DMS 273 (cell line): ENCODE results near the gene MIEF1.
"Not testable (repeated sequence)": the region's sequence is repeated elsewhere in the genome, so short reads cannot be mapped to it uniquely, and the experiment has no call there.

Experiments
- DNase-seq: peaks from one replicate; lab custom pipeline; 2025; ENCODE audit not compliant: unreplicated experiment; lab: John Stamatoyannopoulos, UW

MIEF1 gene

GRCh38 chr22:39489094-39490068 lies 12.7 kb upstream of the MIEF1 start:
- peak; percentile 23 for DNase-seq

- DNase-seq = peak; percentile 89
These were observed 11.8 kb upstream of the MIEF1 start for GRCh38 chr22:39490135-39490798.

- DNase-seq = no peak
These were observed 11.0 kb upstream of the MIEF1 start for GRCh38 chr22:39490966-39491680.

GRCh38 chr22:39491696-39492095 lies 10.4 kb upstream of the MIEF1 start:
- no peak for DNase-seq

GRCh38 chr22:39492186-39492585 lies 9.9 kb upstream of the MIEF1 start:
- DNase-seq = no peak

- no peak for DNase-seq
These were observed 8.3 kb upstream of the MIEF1 start for GRCh38 chr22:39493759-39494158.

- no peak for DNase-seq
These were observed 7.5 kb upstream of the MIEF1 start for GRCh38 chr22:39494471-39495120.

- DNase-seq = peak; percentile 79
These were observed 5.8 kb upstream of the MIEF1 start for GRCh38 chr22:39496131-39496838.

- no peak for DNase-seq
These were observed 4.7 kb upstream of the MIEF1 start for GRCh38 chr22:39497429-39497828.

- no peak for DNase-seq
These were observed 3.7 kb upstream of the MIEF1 start for GRCh38 chr22:39498368-39498767.

- no peak for DNase-seq
These were observed 3.3 kb upstream of the MIEF1 start for GRCh38 chr22:39498802-39499201.

GRCh38 chr22:39500101-39500500 lies 2.0 kb upstream of the MIEF1 start:
- no peak for DNase-seq

GRCh38 chr22:39501644-39502108 lies 414 bp upstream of the MIEF1 start:
- DNase-seq = no peak

GRCh38 chr22:39502789-39503409 lies 809 bp downstream of the MIEF1 start:
- no peak for DNase-seq

GRCh38 chr22:39503630-39504029 lies 1.5 kb downstream of the MIEF1 start:
- DNase-seq = no peak

- DNase-seq = no peak
These were observed 2.0 kb downstream of the MIEF1 start for GRCh38 chr22:39504071-39504470.

GRCh38 chr22:39507021-39507420 lies 4.9 kb downstream of the MIEF1 start:
- not testable (repeated sequence) for DNase-seq

GRCh38 chr22:39508393-39508792 lies 6.3 kb downstream of the MIEF1 start:
- no peak for DNase-seq

GRCh38 chr22:39510529-39511149 lies 8.5 kb downstream of the MIEF1 start:
- no peak for DNase-seq
